Measurements from ENCODE around the gene FDX2. TPM values are rescaled to one million over a fixed set of nuclear protein-coding genes. Genes with fewer than 3 reads are reported as not detected.

The FDX2 gene
- total RNA-seq, 2 experiments from 2014 or later: 8.1 to 14.3 TPM

DNA sequence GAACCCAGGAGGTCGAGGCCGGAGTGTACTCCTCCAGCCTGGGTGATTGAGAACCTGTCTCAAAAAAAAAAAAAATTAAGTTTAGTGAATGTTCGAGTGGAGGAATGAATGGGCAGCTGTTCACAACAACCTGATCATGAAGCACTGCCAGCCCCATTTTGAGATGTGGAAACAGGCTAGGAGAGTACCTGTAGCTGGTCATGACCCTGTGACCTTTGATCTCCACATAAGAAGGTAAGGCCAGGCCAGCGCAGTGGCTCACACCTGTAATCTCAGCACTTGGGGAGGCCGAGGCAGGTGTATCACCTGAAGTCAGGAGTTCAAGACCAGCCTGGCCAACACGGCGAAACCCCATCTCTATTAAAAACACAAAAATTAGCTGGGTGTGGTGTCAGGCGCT lies 9.9 kb upstream of the FDX2 start:
- ChIA-PET CTCF (interaction anchor here (1.2 to 1.6 kb wide), 3 partner anchors 63 to 75 kb away, joined by 3 to 8 read pairs (median 5); no protein-coding TSS in a partner anchor), POLR2A (interaction anchor here (0.7 to 1.6 kb wide), 4 partner anchors 11 to 77 kb away, joined by 3 to 8 read pairs (median 4); partner anchors contain the start of genes CDC37 and FDX2)
- TF ChIP-seq, protein P1, sequence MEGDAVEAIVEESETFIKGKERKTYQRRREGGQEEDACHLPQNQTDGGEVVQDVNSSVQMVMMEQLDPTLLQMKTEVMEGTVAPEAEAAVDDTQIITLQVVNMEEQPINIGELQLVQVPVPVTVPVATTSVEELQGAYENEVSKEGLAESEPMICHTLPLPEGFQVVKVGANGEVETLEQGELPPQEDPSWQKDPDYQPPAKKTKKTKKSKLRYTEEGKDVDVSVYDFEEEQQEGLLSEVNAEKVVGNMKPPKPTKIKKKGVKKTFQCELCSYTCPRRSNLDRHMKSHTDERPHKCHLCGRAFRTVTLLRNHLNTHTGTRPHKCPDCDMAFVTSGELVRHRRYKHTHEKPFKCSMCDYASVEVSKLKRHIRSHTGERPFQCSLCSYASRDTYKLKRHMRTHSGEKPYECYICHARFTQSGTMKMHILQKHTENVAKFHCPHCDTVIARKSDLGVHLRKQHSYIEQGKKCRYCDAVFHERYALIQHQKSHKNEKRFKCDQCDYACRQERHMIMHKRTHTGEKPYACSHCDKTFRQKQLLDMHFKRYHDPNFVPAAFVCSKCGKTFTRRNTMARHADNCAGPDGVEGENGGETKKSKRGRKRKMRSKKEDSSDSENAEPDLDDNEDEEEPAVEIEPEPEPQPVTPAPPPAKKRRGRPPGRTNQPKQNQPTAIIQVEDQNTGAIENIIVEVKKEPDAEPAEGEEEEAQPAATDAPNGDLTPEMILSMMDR (IDR thresholded peaks at IDR 0.05): no peak
- H3K36me3 Mint-ChIP-seq (ENCODE audit: low read depth): peaks cover 40% of the 10 kb centered on the region
- H3K4me1 Mint-ChIP-seq (ENCODE audit: low read depth): peaks cover 6% of the 10 kb centered on the region
- intact Hi-C loops (cut with micrococcal nuclease): no loop called here
- ATAC-seq (no peak), DNase-seq (no peak)
- no peak overlapping the region for H3K4me3 Mint-ChIP-seq
- no peaks in the 10 kb centered on the region for H3K9me3 Mint-ChIP-seq
- H3K27ac Mint-ChIP-seq: no peak overlapping the region
- H3K27me3 Mint-ChIP-seq: no peaks in the 10 kb centered on the region

DNA sequence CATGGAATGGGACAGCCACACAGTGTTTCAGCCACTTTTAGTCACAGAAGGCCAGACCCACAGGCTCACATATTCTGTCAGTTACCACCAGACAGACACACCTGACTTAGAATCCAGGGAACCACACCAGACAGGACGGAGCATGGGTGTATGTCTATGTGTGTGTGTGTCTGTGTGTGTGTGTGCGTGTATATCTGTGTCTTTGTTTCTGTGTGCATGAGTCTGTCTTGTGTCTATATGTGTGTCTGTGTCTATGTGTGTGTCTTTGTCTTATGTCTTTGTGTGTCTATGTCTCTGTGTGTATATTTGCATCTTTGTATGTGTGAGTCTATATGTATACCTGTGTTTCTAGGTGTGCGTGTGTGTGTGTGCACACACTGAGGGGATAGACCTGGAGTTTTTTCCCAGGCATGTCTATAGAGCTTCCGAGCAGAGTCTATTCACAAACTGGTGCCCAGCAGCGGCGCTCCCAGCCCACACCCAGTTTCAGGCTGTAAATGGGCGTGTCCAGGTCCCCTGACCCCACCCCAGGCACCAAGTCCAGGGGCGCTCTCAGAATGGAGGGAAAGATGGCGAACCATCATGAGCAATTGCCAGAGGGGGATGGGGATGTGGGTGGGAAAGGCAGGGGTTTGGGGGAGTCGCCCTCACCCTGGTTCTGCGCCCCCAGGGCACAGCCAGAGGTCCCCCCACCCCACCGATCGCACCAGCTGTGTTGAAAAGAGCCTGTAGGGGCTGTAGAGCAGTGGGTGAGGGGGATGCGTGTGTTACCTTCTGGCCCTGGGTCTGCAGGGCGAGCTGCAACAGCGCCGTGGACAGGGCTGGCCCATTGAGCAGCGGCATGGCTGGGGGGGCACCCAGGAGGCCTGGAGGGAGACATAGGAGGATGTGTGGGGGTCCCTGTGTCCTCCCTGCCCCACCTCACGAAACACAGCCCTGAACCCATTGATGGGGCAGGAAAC lies 6.3 kb upstream of the FDX2 start:
- intact Hi-C loops (cut with micrococcal nuclease): no loop called here
- ChIA-PET CTCF (interaction anchor here (1.2 to 1.5 kb wide), 2 partner anchors 63 to 69 kb away, joined by 3 to 4 read pairs; no protein-coding TSS in a partner anchor), POLR2A (interaction anchor here (1.5 to 2.9 kb wide), 4 partner anchors 8 to 62 kb away, joined by 4 to 17 read pairs (median 7); partner anchors contain the start of genes RAVER1 and ZGLP1)
- DNase-seq: no peak
- TF ChIP-seq, protein P1 (IDR thresholded peaks at IDR 0.05): no peak
- no peaks in the 10 kb centered on the region for H3K9me3 Mint-ChIP-seq
- H3K36me3 Mint-ChIP-seq (ENCODE audit: low read depth): peaks cover 29% of the 10 kb centered on the region
- H3K4me1 Mint-ChIP-seq (ENCODE audit: low read depth): no peaks in the 10 kb centered on the region
- no peak for ATAC-seq
- no peak overlapping the region for H3K4me3 Mint-ChIP-seq
- H3K27ac Mint-ChIP-seq: no peak overlapping the region
- no peaks in the 10 kb centered on the region for H3K27me3 Mint-ChIP-seq

DNA sequence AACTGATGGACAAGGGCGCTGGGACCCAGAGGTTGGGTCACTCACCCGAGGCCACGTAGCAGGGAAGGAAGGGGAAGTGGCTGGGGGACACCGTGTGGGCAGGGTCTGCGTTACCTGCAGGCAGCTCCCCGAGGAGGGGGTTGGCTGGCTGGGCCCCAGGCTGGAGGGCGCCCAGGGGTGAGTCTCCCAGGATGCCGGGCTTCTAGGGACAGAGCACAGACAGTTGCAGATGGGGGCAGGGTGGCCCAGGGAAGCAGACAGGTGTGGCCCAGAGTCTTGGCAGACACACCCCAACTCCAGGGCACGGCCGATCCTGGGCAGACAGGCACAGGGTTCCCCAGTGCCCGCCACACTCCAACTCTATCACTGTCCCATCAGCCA lies 5.6 kb upstream of the FDX2 start:
- ChIA-PET POLR2A (interaction anchor here (1.0 to 2.9 kb wide), 8 partner anchors 9 to 61 kb away, joined by 3 to 17 read pairs (median 4); partner anchors contain the start of genes ICAM1, ICAM5, RAVER1 and ZGLP1), CTCF (interaction anchor here (1.2 to 1.5 kb wide), 2 partner anchors 62 to 69 kb away, joined by 3 to 4 read pairs; no protein-coding TSS in a partner anchor)
- Mint-ChIP-seq H3K9me3 (no peaks in the 10 kb centered on the region), H3K27me3 (no peaks in the 10 kb centered on the region), H3K4me1 (ENCODE audit: low read depth) (peaks cover under 1% of the 10 kb centered on the region), H3K4me3 (no peak overlapping the region), H3K36me3 (ENCODE audit: low read depth) (peaks cover 32% of the 10 kb centered on the region), H3K27ac (no peak overlapping the region)
- TF ChIP-seq, protein P1 (IDR thresholded peaks at IDR 0.05): no peak
- intact Hi-C loops (cut with micrococcal nuclease): no loop called here
- DNase-seq: no peak
- ATAC-seq: no peak

DNA sequence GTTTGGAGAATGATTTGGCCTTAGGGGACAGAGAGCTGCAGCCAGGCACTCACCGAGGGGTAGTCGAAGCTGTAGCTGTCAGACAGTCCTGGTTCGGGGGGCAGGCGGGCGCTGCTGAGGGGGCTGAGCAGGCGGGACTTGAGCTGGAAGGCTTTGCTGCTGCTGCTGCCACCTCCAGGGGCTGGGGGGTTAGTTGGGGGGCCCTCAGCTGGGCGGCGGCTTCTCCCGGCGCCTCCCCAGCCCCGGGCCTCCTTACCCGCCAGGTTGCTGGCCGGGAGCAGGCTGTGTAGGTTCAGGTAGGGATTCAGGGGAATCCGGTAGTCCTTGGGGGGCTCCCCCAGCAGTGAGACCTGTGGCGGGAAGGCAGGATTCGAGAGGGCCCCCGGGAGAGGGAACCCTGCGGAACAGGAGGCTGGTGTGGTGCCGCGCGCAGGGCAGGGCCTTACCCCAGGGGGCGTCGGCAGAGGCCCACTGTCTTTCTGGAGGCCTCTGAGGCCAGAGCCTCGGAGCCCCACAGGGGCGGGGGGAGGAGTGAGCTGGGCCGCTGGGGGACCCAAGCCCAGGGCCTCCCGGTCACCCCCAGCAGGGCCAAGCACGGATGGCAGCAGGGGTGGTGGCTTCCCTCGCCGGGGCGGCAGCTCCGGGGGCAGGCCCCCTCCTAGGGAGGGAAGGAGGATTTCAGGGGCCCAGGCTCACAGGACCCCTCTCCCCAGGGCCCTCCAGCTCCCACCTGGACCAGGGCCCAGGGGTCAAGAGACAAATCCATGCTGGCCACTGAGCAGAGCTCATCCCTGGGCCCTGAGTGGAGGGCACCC lies 5.0 kb upstream of the FDX2 start:
- POLR2A ChIA-PET: interaction anchor here (0.8 to 2.9 kb wide), 9 partner anchors 10 to 62 kb away, joined by 3 to 17 read pairs (median 4); partner anchors contain the start of genes ICAM1, ICAM5, RAVER1 and ZGLP1
- H3K27ac Mint-ChIP-seq: no peak overlapping the region
- no peaks in the 10 kb centered on the region for H3K9me3 Mint-ChIP-seq
- H3K27me3 Mint-ChIP-seq: no peaks in the 10 kb centered on the region
- intact Hi-C loops (cut with micrococcal nuclease): no loop called here
- H3K4me3 Mint-ChIP-seq: no peak overlapping the region
- peaks cover 38% of the 10 kb centered on the region for H3K36me3 Mint-ChIP-seq (ENCODE audit: low read depth)
- CTCF ChIA-PET: interaction anchor here (1.2 to 1.5 kb wide), 2 partner anchors 61 to 70 kb away, joined by 3 to 4 read pairs; no protein-coding TSS in a partner anchor
- DNase-seq (no peak), ATAC-seq (no peak)
- peaks cover 6% of the 10 kb centered on the region for H3K4me1 Mint-ChIP-seq (ENCODE audit: low read depth)
- TF ChIP-seq, protein P1 (IDR thresholded peaks at IDR 0.05): no peak

Measured in activated CD8-positive, alpha-beta T cell treated with anti-CD3 and anti-CD28 coated beads for 36 hours (primary cell).